ENCODE measurements around the gene ADM2.

The ADM2 gene

DNA sequence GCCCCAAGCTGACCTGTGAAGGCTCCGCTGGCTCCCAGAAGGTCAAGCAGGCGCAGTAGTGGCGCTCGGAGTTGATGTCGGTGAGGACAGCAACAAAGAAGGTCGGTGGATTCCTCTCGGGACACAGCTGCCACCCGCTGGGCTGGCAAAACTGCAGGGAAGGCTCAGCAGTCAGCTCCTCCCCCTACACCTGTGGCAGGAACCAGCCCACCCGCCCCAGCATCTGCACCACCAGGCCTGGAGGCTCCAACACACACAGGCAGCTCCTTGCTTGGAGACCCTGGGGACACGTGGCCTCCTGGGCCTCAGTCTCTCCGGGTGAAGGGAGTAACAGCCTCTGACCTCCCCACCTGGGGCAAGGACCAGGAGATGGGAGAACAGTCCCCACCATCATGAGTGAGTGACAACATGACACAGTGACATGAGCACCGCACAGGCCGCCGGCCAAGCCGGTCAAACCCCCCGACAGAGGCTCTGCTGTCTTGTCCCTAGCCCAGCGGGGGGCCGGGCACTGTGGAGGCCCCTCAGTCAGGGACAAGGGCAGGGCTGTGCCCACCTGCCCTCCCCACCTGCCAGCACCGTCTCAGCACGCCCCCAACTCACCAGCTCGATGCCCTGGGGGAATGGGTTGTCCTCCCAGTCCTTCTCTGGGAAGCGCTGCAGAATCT lies 13.4 kb upstream of the ADM2 start:
- DNase-seq = no peak

DNA sequence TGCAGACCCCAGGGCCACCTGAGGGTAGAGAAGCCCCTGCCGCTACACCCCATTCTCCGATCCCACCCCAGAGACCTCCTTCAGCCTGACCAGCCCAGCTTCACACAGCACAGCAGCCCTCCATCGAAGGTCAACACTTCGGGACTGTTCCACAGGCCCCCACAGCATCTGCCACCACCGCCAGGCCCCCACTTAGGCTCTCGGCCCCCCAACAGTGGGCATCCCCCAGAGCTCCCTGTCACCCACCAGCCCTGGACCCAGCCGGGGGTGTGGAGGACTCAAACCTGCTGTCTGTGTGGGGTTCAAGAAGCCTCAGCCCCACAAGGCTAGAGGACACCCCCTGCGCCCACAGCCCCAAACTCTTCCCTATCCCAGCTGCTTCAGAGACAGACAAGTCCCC lies 12.7 kb upstream of the ADM2 start:
- no peak for DNase-seq

DNA sequence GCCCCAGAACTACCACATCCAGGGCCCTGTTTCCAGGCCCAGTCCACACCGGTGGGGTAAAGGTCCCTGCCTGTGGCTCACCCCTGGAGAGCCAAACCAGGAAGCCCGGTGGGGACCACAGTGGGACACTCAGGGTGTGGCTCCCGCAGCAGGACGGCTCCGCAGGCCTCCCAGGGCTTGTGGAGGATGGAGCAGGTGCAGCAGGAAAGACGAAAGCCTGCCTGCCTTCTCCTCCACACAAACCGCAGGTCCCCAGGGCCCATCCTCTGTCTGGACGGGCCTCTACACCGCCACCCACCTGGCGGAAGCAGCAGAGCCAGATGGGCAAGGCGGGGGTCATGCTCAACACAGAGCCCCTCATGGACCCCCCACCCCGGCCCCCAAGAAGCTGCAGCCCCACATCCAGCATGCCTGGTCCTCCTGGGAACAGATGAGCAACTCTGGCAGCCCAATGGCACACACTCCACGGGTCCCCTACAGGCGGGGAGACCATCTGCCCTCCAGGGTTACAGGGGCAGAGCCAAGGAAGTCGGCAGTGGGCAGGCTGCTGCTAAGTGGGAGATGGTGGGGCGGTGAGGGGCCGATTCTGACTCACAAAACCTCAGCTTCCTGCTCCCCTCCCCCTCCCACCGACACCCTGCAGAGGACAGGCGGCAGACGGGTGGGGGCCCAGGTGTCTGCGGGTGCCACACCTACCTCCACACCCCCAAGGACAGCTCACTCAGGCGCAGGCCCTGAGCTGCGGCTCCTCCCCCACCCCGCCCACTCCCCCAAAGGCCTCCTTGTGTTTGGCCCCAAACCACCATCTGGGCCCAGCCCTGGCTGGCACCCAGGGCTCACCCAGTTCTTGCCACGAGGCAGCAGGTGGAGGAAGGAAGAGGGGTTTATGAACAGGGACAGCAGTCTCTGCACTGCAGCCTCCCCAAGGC lies 11.7 kb upstream of the ADM2 start:
- DNase-seq = peak; percentile 77

DNA sequence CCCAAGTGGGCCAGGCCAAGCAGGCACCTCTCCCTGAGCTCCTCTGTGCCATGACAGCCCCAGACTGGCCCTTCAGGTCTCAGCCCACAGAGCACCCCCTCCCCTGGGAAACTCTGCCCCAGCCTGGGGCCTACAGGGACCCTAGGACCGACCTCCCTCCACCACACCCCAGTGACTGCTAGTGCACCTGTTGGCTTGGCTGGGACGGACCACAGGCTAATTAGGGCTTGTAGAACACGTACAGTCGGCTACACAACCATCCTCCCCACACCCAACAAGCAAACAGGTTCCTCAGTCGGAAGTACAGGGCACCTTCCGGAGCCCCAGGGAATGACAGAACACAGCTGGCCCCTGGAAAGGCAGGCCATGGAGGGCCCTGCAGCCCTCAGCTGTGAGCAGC lies 10.9 kb upstream of the ADM2 start:
- DNase-seq = no peak

DNA sequence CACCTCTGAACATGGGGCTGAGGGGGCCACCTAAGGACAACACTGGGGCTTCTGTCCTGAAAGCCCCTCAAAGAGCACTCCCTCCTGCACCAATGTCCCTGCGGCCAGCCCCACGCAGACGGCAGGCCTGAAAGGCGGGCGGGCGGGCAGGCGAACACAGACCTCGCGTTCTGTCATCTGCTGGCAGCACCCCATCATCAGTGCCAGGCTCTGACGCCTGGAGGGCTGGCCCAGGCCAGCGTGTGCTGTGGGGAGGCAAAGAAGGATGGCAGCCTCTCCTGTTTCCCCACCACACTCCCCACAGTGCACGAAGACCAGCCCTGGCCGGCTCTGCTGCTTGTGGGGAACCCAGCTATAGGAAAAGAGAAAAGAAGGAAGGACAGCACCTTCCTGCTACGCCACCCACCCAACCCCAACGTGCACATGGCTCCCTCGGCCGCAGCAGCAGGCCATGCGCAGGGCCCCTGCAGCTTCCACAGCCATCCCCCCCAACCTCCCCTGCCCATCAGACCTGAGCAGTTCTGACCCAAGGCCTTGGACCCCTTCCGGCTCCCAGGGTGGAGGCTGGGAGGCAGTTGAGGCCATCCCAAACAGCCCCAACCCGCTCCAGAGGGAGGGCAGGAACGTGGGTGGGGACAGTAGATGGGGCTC lies 10.0 kb upstream of the ADM2 start:
- no peak for DNase-seq

DNA sequence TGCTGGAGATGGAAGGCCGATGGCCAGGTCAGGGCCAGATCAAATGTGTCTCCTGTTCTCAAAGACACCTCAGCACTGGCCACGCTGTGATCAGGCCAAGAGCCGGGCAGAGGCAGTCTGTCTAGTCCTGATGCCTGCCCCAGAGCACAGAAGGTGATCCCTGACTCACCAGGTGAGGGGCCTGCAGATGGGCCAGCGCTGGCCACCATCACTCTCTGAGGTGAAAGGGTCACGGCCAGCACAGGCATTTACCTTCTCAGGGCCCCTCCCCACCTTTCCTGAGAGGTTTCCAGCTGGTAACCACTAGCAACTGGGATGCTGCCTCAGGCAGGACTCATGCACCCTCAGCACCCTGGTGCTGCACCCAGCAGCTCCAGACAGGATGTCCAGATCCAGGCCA lies 9.4 kb upstream of the ADM2 start:
- DNase-seq = no peak

DNA sequence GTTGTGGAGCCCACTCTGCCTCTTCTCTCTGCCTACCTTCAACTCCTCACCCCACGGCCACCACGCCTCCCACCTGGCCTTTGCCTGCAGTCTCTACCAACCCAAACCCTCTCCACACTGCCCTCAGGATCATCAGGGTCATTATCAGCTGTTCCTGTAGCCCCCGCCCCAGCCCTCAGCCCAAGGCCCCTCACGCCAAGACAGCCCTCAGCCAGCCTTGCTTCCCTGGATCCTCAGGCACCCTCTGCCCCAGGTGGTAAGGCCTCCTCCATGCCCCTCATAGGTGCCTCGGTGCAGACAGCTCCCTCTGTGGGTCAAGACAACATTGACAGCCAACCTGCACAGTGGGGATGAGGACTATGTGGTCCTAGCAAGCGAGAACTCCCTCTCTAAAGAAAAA lies 8.3 kb upstream of the ADM2 start:
- no peak for DNase-seq

DNA sequence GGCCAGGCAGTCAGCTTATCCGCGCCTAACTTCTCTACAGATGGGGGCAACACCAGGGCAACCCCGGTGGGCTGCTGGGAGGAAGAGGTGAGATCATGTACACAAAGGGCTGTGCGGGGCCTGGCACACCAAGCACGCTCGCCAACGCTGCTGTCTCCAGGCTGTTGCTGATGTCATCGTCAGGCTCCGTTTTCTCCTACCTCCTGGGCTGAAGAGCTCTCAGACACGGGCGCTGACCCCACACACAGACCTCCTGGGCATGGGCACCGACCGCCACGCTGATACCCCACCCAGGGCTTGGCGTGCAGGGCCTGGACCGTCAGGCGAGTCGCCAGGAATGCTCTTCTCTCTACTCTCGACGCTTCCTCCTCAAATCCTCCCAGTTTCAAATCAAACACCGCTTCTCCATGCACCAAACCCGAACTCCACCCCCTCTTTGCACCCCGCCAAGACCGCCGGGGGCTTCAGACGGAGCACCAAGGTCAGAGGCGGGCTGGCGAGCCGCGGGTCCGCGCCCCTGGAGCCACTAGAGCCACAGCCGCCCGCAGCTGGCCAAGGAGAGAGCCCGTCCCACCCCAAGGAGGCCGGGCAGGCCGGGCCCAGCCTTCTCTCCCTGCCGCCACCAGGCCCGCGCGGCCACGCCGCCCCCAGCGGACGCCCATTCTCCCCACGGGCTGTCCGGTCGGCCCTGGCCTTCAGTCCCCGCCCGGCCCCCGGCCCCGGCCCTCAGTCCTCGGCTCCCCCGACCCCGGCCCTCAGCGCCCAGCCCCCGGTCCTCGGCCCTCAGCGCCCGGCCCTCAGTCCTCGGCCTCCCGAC lies 7.3 kb upstream of the ADM2 start:
- no peak for DNase-seq

DNA sequence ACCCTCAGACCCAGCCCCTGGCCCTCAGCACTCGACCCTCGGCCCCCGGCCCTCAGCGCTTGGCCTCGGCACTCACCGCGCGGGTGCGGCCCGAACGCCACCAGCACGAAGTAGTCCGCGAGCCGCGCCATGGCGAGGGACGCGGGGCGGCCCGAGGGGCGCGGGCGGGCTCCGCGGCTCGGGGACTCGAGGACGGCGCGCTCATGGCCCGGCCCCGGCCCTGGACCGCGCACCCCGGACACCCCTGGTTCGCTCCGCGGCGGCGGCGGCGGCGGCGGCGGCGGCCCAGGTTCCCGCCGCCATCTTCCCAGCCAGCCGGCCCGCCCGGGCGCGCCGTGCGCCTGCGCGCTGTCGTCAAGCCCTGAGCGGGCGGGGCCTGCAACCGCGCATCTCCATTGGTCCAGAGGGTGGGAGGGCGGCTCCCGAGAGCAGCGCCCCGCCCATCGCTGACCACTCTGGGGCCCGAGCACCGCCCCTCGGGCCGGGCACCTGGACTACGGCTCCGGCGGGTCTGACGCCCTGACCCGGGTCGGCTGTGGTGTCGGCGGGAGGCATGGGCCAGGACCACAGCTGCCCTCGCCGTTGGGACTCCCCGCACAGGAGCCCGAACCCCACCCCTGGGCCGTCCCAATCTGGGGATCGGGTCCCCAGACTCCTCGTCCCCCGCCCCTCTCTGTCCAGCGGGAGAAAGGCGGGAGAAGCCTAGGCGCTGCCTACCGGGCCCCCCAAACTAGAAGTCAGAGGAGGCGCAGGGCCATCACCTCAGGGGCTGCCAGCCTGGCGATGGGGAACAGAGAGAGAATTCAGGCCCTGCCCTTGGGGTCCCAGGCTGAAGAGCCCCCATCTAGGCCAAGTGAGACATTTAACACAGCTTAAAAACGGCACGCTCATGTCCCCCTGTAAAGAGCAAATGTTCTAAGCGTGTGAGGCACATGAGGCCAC lies 6.4 kb upstream of the ADM2 start, which contains the start of gene SBF1:
TSS of gene SBF1 (minus strand) at position 326 of the 942 bp plus-strand sequence. CDS start at position 131, 195 bp downstream.
- peak; percentile 94 for DNase-seq

DNA sequence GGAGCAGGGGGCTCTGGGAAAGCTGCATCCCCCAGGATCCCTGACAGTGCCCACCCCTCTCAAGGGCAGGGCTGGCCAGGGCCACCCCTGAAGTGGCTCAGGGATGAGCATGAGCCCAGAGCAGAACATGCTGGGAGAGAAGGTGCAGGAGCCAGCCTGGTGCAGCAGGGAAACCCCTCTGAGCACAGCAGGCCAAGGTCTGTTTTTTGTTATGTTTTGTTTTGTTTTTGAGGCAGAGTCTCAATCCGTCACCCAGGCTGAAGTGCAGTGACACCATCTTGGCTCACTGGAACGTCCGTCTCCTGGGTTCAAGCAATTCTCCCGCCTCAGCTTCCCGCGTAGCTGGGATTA lies 5.7 kb upstream of the ADM2 start:
- no peak for DNase-seq

DNA sequence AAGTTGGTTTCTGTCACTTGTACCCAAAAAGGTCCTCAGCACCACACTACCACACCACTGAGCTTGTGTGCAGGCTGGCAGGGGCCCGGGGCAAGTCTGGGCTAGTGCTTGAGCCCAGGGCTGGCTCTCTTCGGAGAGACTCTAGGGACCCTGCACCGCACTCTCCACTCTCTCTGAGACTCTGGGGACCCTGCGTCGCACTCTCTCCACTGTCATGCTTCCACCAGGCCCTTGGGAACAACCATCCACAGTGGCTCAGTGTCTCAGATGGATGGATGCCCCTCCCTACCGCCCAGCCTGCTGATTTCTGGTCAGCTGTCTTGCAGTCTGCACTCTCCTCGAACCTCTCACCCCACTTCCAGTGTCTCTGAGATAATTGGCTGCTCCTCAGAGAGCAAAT lies 4.5 kb upstream of the ADM2 start:
- DNase-seq = no peak

DNA sequence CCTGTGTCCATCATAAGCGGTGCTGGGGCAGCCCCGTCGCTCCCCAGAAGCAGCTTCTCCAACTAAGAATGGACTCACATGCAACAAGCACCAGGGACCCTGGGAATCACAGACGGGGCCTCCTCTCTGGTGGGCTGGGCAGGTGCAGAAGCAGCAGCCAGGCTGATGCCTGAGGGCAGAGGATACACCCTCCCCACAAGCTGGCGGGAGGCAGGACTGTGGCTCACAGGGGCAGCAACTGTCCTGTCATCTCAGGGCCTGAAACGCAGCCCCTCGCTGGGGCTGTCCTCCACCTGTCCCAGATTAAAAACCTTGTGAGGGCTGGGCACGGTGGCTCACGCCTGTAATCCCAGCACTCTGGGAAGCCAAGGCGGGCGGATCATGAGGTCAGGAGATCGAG lies 3.4 kb upstream of the ADM2 start:
- DNase-seq = no peak

DNA sequence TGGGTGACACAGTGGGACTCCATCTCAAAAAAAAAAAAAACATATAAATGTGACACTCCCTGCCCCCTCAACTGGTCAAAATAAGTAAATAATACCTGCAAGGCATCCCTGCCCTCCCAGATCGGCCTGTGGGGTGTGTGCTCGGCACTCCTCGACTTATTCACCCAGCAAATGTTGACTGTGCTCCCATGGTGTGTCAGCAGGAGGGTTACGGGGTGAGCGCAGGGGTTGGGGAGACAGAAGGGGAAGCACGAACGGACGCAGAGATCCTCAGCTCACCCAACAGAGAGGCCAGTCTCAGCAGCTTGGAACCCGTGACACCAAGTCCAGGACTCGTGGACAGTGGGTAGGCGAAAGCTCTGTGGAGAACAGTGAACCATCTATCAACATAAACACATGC lies 1.6 kb upstream of the ADM2 start:
- no peak for DNase-seq

DNA sequence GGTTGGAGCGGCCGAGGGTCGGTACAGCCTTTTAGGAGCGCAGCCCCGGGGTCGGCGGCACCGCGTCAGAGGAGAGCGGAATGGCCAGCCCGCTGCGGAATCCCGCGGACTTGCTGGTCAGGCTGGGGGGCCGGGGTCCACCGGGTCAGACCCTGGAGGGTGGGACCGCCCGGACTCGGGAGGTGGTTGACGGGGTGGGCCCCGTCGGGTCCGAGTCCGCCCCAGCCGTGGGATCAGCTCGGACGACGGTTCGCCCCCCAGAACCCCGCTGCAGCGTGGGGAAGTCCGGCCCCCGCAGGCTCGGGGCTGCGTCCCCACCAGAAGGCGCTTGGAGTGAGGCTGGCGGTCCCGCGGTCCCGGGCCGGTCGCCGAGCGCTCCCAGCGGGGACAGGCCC lies 301 bp upstream of the ADM2 start:
- DNase-seq = no peak

DNA sequence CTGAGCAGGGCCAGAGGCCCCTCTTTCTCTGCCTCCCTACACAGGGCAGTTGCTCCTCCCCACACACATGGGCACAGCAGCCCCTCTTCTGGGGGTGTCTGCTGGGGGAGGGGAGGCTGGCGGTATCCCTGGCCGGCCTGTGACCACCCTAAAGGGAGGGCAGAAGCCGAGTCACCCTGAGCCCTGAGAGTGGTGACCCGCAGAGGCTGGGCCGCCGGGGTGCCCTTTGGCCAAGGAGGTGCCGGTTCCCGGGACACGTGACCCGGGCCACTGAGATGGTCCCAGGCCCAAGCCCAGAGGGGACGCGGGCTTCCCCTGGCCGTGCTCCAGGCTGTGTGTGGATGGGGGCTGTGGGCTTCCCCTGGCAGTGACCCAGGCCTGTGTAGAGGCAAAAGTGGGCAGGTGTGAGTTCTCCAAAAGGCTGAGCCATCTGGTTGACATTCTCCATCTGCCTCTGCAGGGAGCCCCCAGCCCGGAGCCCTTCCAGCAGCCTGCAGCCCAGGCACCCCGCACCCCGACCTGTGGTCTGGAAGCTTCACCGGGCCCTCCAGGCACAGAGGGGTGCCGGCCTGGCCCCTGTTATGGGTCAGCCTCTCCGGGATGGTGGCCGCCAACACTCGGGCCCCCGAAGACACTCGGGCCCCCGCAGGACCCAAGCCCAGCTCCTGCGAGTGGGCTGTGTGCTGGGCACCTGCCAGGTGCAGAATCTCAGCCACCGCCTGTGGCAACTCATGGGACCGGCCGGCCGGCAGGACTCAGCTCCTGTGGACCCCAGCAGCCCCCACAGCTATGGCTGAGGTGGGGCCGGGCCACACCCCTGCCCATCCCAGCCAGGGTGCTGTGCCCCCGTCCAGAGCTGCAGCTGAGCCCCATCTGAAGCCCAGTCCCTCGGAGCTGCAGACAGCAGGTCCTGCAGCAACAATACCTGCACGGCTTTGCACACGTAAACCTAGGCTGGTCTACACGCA lies 1.0 kb downstream of the ADM2 start:
- DNase-seq = no peak

DNA sequence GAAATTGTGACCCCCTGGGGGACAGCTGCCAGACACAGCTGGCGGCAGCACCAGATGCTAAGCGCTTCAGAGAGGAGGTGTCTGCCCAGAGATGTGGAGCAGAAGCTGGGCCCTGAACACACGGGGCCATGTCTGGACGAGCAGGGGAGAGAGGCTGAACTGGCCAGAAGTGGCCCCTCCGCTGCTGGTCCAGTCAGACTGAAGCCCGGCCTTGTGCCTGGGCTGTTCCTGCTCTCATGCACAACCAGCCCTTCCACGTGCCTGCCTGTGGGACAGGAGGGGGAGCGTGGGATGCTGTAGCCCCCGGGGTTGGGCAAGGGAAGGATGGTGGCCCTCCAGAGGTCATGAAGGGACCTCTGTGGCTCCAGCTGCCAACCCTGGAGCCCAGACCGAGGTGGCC lies 1.8 kb downstream of the ADM2 start:
- no peak for DNase-seq

DNA sequence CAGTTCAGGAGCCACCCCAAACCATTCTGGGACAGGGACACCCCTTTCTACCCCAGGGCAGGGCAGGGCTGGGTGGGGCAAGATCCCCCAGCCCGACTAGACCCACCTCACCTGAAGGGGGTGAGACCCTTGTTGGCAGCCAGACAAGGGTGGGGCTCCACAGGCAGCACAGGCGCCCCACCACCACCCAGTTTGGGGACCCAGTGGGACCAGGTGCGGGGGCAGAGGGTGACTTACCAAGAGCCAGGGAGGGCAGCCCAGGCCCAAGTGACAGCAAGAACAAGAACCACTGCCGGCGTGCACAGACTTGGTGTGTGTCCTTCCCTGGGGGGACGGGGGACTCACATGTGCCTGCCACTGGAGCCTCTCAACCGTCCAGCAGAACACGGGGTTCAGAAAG lies 2.2 kb downstream of the ADM2 start:
- no peak for DNase-seq

DNA sequence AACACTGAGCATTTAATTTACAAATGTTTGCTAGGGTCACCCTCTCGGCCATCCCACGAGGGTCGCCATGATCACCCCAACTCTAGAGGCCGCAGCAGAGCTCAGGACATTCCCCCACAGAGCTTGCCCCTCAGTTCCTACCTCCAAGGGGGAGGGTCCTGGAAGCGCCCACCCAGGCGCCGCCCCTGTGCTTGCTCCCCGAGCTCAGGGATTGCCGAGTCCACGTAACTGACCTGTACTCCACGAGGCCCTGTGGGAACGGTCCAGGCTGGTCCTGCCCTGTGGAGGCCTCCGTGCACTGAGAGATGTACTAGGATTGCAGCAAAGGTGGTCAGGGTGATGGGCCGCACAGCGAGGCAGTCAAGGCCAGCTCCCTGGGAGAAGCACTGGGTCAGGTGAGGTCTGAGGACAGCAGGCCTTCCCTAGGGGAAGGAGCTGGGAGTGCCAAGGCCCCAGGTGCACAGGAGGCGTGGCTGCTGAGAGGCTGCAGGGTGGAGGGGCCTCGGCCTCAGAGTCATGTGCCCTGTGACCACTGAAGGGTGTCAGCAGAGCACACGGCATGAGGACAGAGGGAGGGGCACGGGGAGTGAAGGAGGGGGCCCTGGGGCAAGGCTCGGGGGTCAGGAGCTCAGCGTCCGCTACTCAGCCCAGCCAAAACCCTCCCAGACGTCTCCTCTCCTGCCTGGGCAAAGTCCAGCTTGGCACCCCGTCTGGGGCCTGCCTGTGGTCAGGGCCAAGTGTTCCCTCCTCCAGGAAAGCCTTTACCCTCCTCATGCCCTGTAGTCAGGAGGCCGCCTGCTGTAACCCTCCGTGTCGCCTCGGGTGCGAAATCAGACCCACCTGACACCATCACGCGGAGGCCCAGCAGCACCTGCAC lies 2.9 kb downstream of the ADM2 start:
- DNase-seq = no peak
